ENCODE measurements around the gene TRIM17. TPM values are rescaled to one million over a fixed set of nuclear protein-coding genes. Genes with fewer than 3 reads are reported as not detected.

TRIM17 gene
- total and polyA plus RNA-seq, 5 donors from 2014 or later: 0.30 to 0.61 (median 0.41) TPM; not detected in 1

GRCh38 chr1:228423404-228424053, 6.9 kb upstream of the TRIM17 start:
- no peak overlapping the region for H3K4me3 ChIP-seq (ENCODE audit: low read depth, low read length)
- ATAC-seq (ENCODE audit: low read depth in 2 of 2) (no peak), DNase-seq (no peak)
- no peaks in the 10 kb centered on the region for H3K36me3 ChIP-seq (ENCODE audit: control insufficient read depth, insufficient read depth, low read length)
- Mint-ChIP-seq H3K9me3 (no peaks in the 10 kb centered on the region), H3K36me3 (peaks cover 4% of the 10 kb centered on the region), H3K4me3 (no peak overlapping the region), H3K27me3 (peaks cover 32% of the 10 kb centered on the region), H3K27ac (no peak overlapping the region), H3K4me1 (no peaks in the 10 kb centered on the region)
- H3K4me1 ChIP-seq (ENCODE audit: control insufficient read depth, insufficient read depth, low read length, poor library complexity, severe bottlenecking): no peaks in the 10 kb centered on the region
- no peak overlapping the region for H3K27ac ChIP-seq (ENCODE audit: insufficient read depth, low read length, poor library complexity, severe bottlenecking)
- H3K27me3 ChIP-seq (ENCODE audit: control insufficient read depth, insufficient read depth, low read length): peaks cover 3% of the 10 kb centered on the region
- no peaks in the 10 kb centered on the region for H3K9me3 ChIP-seq (ENCODE audit: control insufficient read depth in 2 of 2, low read length in 2 of 2)

DNA sequence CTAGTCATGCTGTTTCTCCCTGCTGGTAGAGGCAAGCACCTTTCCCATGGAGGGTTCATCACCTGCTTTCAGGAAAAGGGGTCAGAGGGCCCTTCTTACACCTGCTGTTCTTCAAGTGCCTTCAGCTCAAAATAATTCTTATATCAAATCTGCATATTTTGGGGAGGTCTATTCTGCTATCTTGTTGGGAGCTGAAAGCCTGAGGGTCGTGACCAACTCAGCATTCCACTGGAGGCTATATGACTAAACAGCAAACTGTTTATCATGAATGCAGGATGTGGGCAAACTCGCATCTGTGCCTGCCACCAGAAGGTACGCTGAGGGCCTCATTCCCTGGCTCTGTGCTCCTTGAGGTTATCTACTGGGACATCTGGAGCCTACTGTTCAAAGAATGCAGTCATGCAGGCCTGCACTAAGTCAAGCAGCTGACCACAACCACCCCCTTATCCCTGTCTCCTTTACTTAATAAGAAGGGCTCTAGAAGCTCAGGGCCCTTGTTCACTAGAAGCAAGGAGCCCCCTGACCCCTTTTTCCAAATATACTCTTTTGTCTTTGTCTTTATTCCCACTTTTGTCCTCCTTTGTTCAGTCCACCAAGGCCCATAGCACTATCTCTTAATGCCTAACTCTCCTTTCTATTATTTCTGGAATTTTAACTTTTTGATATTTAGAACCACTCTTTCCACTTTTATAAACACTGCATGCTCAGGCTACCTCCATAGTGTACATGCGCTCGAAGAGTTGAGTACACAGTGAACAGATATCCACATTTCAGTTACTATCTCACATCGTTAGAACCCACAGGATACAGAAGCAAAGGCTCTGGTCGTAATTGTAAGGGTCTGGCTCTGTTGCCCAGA, 4.5 kb upstream of the TRIM17 start:
- no peak overlapping the region for H3K4me3 Mint-ChIP-seq
- no peak overlapping the region for H3K4me3 ChIP-seq (ENCODE audit: low read depth, low read length)
- peaks cover 16% of the 10 kb centered on the region for H3K4me1 ChIP-seq (ENCODE audit: control insufficient read depth, insufficient read depth, low read length, poor library complexity, severe bottlenecking)
- H3K36me3 ChIP-seq (ENCODE audit: control insufficient read depth, insufficient read depth, low read length): no peaks in the 10 kb centered on the region
- ATAC-seq (ENCODE audit: low read depth in 2 of 2): no peak
- H3K36me3 Mint-ChIP-seq: peaks cover 4% of the 10 kb centered on the region
- H3K9me3 ChIP-seq (ENCODE audit: control insufficient read depth in 2 of 2, low read length in 2 of 2): no peaks in the 10 kb centered on the region
- no peak overlapping the region for H3K27ac Mint-ChIP-seq
- DNase-seq: no peak
- H3K9me3 Mint-ChIP-seq: no peaks in the 10 kb centered on the region
- H3K27ac ChIP-seq (ENCODE audit: insufficient read depth, low read length, poor library complexity, severe bottlenecking): no peak overlapping the region
- H3K27me3 Mint-ChIP-seq: peaks cover 35% of the 10 kb centered on the region
- peaks cover 5 to 15% (median 9%) of the 10 kb centered on the region in 4 donors for H3K4me1 Mint-ChIP-seq
- peaks cover 7% of the 10 kb centered on the region for H3K27me3 ChIP-seq (ENCODE audit: control insufficient read depth, insufficient read depth, low read length)

DNA sequence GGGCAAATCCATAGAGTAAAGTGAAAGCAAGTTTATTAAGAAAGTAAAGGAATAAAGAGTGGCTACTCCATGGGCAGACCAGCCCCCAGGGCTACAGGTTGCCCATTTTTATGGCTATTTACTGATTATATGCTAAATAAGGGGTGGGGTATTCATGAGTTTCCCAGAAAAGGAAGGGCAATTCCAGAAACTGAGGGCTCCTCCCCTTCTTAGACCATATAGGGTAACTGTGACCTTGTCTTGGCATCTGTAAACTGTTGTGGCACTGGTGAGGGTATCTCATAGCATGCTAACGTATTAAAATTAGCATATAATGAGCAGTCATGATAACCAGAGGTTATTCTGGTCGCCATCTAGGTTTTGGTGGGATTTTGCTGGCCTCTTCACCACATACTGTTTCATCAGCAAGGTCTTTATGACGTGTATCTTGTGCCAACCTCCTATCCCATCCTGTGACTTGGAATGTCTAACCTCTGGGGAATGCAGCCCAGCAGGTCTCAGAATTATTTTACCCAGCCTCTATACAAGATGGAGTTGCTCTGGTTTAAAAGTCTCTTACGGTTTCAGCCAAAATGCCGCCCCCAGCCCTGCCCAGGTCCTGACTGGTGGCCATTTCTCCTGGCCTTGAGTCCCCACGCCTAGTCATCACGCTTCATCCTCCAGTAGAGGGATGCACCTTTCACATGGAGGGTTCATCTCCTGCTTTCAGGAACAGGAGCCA, 982 bp upstream of the TRIM17 start:
- Histone ChIP-seq H3K9me3 (ENCODE audit: control insufficient read depth in 2 of 2, low read length in 2 of 2) (no peaks in the 10 kb centered on the region), H3K4me3 (ENCODE audit: low read depth, low read length) (peak overlapping the region; percentile 19), H3K4me1 (ENCODE audit: control insufficient read depth, insufficient read depth, low read length, poor library complexity, severe bottlenecking) (peaks cover 21% of the 10 kb centered on the region), H3K27me3 (ENCODE audit: control insufficient read depth, insufficient read depth, low read length) (peaks cover 13% of the 10 kb centered on the region), H3K27ac (ENCODE audit: insufficient read depth, low read length, poor library complexity, severe bottlenecking) (no peak overlapping the region), H3K36me3 (ENCODE audit: control insufficient read depth, insufficient read depth, low read length) (no peaks in the 10 kb centered on the region)
- H3K27me3 Mint-ChIP-seq: peaks cover 47% of the 10 kb centered on the region
- H3K4me3 Mint-ChIP-seq: peak overlapping the region in 2 of 4 donors; percentile 44 to 86
- H3K4me1 Mint-ChIP-seq: peaks cover 5 to 30% (median 17%) of the 10 kb centered on the region in 4 donors
- ATAC-seq (ENCODE audit: low read depth in 2 of 2) (no peak), DNase-seq (peak in 1 of 3 donors; percentile 55)
- no peaks in the 10 kb centered on the region for H3K9me3 Mint-ChIP-seq
- peaks cover 4% of the 10 kb centered on the region for H3K36me3 Mint-ChIP-seq
- peak overlapping the region in 1 of 3 donors; percentile 66 for H3K27ac Mint-ChIP-seq

DNA sequence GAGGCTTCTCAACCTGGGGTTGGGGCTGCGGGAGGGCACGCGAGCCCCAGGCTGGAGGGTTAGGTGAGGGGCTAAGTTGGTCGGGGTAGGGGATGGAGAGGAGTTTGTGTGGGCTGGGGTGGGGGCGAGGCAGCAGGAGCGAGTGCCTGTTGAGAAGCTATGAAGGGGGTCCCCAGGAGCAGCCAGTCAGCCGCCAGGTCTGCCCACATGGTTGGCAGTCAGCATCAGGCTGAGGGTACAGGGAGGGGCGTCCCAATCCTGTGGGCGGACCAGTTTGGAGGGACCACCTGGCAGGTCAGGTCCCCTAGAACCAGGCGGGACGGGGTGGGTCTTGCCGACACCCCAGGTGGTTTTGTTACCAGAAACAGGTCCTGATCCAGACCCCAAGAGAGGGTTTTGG, 400 bp upstream of the TRIM17 start:
- DNase-seq (no peak), ATAC-seq (ENCODE audit: low read depth in 2 of 2) (no peak)
- peaks cover 45% of the 10 kb centered on the region for H3K27me3 Mint-ChIP-seq
- H3K27me3 ChIP-seq (ENCODE audit: control insufficient read depth, insufficient read depth, low read length): peaks cover 10% of the 10 kb centered on the region
- peak overlapping the region in 1 of 3 donors; percentile 12 for H3K27ac Mint-ChIP-seq
- H3K36me3 ChIP-seq (ENCODE audit: control insufficient read depth, insufficient read depth, low read length): no peaks in the 10 kb centered on the region
- no peak overlapping the region for H3K4me3 ChIP-seq (ENCODE audit: low read depth, low read length)
- H3K9me3 ChIP-seq (ENCODE audit: control insufficient read depth in 2 of 2, low read length in 2 of 2): no peaks in the 10 kb centered on the region
- peaks cover 5 to 30% (median 17%) of the 10 kb centered on the region in 4 donors for H3K4me1 Mint-ChIP-seq
- peaks cover 21% of the 10 kb centered on the region for H3K4me1 ChIP-seq (ENCODE audit: control insufficient read depth, insufficient read depth, low read length, poor library complexity, severe bottlenecking)
- H3K4me3 Mint-ChIP-seq: peak overlapping the region in 3 of 4 donors; percentile 44 to 88 (median 86)
- peaks cover 4% of the 10 kb centered on the region for H3K36me3 Mint-ChIP-seq
- no peaks in the 10 kb centered on the region for H3K9me3 Mint-ChIP-seq
- no peak overlapping the region for H3K27ac ChIP-seq (ENCODE audit: insufficient read depth, low read length, poor library complexity, severe bottlenecking)

DNA sequence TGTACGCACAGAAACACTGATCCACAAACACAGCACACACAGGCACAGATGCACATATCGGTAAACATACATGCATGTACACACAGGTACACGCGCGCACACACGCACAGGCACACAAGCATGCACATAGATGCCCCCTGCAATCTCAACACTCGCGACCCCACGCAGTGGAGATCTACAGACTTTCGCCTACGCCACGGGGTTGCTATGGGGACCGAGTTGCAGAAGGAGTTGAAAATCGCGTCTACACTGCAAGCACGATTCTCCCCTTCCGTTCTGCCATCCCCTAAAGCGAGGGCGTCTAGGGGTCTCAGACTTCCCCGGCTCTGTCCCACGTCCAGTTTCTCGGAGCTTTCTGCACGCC, 826 bp downstream of the TRIM17 start:
- peaks cover 5 to 30% (median 17%) of the 10 kb centered on the region in 4 donors for H3K4me1 Mint-ChIP-seq
- peak in 1 of 2 donors; percentile 4 for ATAC-seq (ENCODE audit: low read depth in 2 of 2)
- Histone ChIP-seq H3K36me3 (ENCODE audit: control insufficient read depth, insufficient read depth, low read length) (no peaks in the 10 kb centered on the region), H3K27me3 (ENCODE audit: control insufficient read depth, insufficient read depth, low read length) (peaks cover 10% of the 10 kb centered on the region), H3K27ac (ENCODE audit: insufficient read depth, low read length, poor library complexity, severe bottlenecking) (no peak overlapping the region), H3K4me3 (ENCODE audit: low read depth, low read length) (peak overlapping the region; percentile 31), H3K4me1 (ENCODE audit: control insufficient read depth, insufficient read depth, low read length, poor library complexity, severe bottlenecking) (peaks cover 21% of the 10 kb centered on the region), H3K9me3 (ENCODE audit: control insufficient read depth in 2 of 2, low read length in 2 of 2) (no peaks in the 10 kb centered on the region)
- H3K27ac Mint-ChIP-seq: peak overlapping the region in 1 of 3 donors; percentile 45
- H3K36me3 Mint-ChIP-seq: peaks cover 4% of the 10 kb centered on the region
- peaks cover 34% of the 10 kb centered on the region for H3K27me3 Mint-ChIP-seq
- peak in 1 of 3 donors; percentile 24 for DNase-seq
- H3K9me3 Mint-ChIP-seq: no peaks in the 10 kb centered on the region
- H3K4me3 Mint-ChIP-seq: peak overlapping the region; percentile 51 to 84 (median 68)

DNA sequence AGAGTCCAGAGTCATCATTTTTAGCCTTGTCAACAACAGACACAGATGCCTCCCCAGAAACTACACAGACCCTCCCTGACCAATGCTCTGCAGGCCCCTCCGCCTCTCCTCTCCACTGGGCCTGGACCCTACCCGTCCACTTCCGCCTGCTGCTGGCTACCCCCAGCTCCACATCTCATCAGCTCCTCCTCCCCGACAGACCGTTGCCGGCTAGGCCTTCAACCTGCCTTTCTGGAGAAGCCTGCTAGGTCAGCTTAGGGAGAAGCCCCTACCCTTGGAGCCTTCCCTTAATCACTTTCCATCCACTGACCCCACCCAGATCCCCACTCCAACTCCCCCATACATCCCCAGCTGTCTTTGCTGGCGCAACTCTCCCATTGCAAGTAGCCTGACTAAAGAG, 1.4 kb downstream of the TRIM17 start:
- no peak overlapping the region for H3K27ac ChIP-seq (ENCODE audit: insufficient read depth, low read length, poor library complexity, severe bottlenecking)
- no peaks in the 10 kb centered on the region for H3K9me3 ChIP-seq (ENCODE audit: control insufficient read depth in 2 of 2, low read length in 2 of 2)
- Mint-ChIP-seq H3K27me3 (peaks cover 30% of the 10 kb centered on the region), H3K9me3 (no peaks in the 10 kb centered on the region), H3K4me1 (peaks cover 5 to 30% (median 18%) of the 10 kb centered on the region in 4 donors), H3K36me3 (peaks cover 3% of the 10 kb centered on the region), H3K27ac (peak overlapping the region in 1 of 3 donors; percentile 45), H3K4me3 (peak overlapping the region in 2 of 4 donors; percentile 81 to 84)
- DNase-seq (no peak), ATAC-seq (ENCODE audit: low read depth in 2 of 2) (no peak)
- no peaks in the 10 kb centered on the region for H3K36me3 ChIP-seq (ENCODE audit: control insufficient read depth, insufficient read depth, low read length)
- peaks cover 21% of the 10 kb centered on the region for H3K4me1 ChIP-seq (ENCODE audit: control insufficient read depth, insufficient read depth, low read length, poor library complexity, severe bottlenecking)
- peaks cover 10% of the 10 kb centered on the region for H3K27me3 ChIP-seq (ENCODE audit: control insufficient read depth, insufficient read depth, low read length)
- H3K4me3 ChIP-seq (ENCODE audit: low read depth, low read length): no peak overlapping the region

GRCh38 chr1:228414511-228415211, 2.0 kb downstream of the TRIM17 start:
- H3K27me3 Mint-ChIP-seq: peaks cover 26% of the 10 kb centered on the region
- no peaks in the 10 kb centered on the region for H3K36me3 Mint-ChIP-seq
- H3K9me3 Mint-ChIP-seq: no peaks in the 10 kb centered on the region
- no peak overlapping the region for H3K27ac Mint-ChIP-seq
- peak overlapping the region in 2 of 4 donors; percentile 15 to 81 for H3K4me3 Mint-ChIP-seq
- H3K27me3 ChIP-seq (ENCODE audit: control insufficient read depth, insufficient read depth, low read length): peaks cover 10% of the 10 kb centered on the region
- no peaks in the 10 kb centered on the region for H3K36me3 ChIP-seq (ENCODE audit: control insufficient read depth, insufficient read depth, low read length)
- H3K4me1 ChIP-seq (ENCODE audit: control insufficient read depth, insufficient read depth, low read length, poor library complexity, severe bottlenecking): peaks cover 21% of the 10 kb centered on the region
- ATAC-seq (ENCODE audit: low read depth in 2 of 2): no peak
- H3K27ac ChIP-seq (ENCODE audit: insufficient read depth, low read length, poor library complexity, severe bottlenecking): no peak overlapping the region
- no peaks in the 10 kb centered on the region for H3K9me3 ChIP-seq (ENCODE audit: control insufficient read depth in 2 of 2, low read length in 2 of 2)
- no peak overlapping the region for H3K4me3 ChIP-seq (ENCODE audit: low read depth, low read length)
- no peak for DNase-seq
- H3K4me1 Mint-ChIP-seq: peaks cover 5 to 31% (median 19%) of the 10 kb centered on the region in 4 donors

All from CD4-positive, CD25-positive, alpha-beta regulatory T cell (primary cell).